ENCODE results near the gene RPL3.
A peak's percentile ranks its signal among the peaks of the same experiment; 100 is the strongest.
"Not testable (repeated sequence)": the region's sequence is repeated elsewhere in the genome, so short reads cannot be mapped to it uniquely, and the experiment has no call there.

Gene RPL3

DNA sequence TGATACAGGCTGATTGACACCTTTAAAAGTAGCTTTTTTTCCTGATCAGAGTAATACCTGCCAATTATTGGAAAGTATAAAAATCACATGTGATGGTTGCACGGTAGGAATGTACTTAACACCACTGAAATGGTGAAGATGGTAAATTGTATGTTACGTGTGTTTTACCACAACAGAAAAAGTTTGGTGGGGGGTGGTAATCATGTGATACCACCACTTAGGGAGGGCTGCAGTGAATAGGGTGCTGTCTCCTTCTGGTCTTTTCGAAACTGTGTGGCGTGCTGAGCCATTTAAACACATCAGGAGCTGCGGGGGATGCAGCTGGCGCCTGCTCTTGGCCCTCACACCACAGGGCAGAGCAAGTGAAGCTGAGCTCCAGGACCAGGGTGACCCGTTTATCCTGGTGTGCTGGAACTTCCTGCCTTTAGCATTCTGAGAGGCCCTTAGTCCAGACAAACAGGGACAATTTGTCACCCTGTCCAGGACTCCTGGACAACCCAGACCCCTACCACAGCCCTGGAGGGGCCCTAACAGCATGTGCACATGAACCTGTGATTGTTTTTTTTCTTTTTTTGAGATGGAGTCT, 33.0 kb upstream of the RPL3 start:
- H3K27ac ChIP-seq: no peak overlapping the region
- DNase-seq (ENCODE audit: low read depth, low spot score): no peak

DNA sequence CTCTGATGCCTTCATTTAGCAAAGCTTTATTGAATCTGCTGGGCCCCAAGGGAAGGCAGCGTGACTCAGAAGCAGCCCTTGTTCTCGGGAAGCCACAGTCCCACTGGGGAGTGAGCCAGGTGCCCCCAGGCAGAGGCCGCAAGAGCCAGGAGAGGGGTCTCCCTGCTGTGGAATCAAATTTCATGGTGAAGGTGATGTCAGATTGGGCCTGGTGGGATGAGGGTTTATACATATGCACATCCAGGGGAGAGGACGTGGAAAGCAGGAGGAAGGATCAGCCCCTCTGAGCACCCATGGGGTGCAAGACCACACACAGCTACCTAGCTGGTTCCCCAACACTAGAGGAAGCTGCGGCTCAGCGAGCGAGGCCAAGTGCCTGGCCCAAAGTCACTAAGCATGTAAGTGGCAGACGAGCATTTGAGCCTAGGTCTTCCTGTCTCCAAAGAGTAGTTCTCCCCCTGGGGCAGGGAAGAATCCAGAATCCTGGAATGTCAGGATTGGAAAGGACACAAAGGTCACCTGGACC, 32.3 kb upstream of the RPL3 start:
- no peak overlapping the region for H3K27ac ChIP-seq
- DNase-seq (ENCODE audit: low read depth, low spot score): no peak

DNA sequence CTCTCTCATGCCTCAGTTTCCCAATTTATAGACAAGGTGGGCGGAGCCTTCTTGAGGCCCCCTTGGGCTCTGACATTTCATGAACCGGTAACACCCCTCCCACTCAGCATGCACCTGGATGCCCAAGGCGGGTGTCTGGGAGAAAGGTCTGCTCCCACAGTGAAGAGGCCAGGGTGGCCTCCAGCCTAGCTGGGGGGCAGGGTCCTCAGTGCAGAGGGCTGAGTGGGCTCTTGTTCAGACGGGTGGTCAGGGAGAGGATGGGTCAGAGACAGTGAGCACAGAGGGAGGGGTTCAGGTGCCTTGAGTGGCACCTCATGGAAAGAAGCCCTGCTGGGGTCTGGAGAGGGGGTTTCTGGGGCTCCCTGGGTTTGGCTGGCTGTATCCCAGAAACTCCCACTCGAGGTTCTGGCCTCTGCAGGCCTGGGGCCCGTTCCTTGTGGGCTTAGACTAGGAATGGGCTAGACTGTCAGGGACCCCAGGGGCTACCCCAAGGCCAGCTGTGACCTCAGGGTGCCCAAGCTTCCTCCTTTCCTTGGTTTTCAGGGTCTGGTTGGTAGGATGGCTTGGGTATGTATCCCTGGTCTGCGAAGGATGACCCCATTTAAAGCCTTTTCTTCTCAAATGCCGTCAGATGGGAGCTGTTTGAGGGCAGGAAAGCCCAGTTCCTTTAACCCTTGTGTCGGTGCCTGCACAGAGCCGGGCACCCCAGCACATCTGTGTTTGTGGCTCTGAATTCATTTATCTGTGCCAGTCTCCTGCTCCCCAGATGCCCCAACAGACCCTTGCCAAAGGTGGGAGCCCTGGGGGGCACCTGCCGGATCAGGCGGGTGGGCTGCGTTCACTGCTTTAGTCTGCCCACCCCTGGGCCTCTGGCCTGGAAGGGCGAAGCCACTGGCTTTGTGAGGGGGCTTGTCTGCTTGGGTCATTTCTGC, 31.6 kb upstream of the RPL3 start:
- H3K27ac ChIP-seq: no peak overlapping the region
- DNase-seq (ENCODE audit: low read depth, low spot score): no peak

DNA sequence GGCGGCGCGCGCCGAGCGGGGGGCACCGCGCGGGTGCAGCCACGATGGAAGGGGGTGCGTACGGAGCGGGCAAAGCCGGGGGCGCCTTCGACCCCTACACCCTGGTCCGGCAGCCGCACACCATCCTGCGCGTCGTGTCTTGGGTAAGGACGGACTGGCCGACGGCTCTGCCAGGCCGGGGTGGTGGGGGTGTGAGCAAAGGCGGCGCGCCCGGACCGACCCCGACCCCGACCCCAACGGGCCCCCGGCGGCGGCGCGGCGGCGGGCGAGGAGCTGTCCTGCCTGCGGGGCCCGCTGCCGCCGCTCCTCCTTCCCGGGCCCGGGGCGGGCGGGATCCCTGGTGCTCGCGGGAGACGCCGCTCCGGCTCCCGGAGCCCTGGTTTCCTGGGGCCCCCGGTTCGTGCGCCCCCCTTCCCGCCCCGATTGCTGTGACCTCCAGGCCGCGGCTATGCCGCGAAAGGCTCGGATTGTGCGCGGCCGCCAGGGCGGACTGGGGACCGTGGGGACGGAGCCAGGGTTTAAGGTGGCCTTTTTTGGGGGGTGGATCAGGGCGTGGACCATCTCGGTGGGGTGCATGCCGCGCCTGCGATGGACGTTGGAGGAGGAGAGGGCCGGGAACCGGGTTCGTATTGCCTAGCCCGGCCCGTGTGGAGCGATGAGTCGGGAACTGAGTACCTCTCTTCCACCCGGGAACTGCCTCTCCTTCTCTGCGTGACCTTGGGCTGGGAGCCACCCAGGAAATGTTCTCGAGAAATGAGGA, 30.7 kb upstream of the RPL3 start, which contains the start of gene SYNGR1:
TSS of gene SYNGR1 (plus strand) at position 25 of the 760 bp plus-strand sequence. CDS start at position 45, 20 bp downstream.
- DNase-seq (ENCODE audit: low read depth, low spot score): no peak
- H3K27ac ChIP-seq: no peak within 1 kb of the TSS

- DNase-seq (ENCODE audit: low read depth, low spot score): no peak
- no peak overlapping the region for H3K27ac ChIP-seq
These were observed 30.1 kb upstream of the RPL3 start for GRCh38 chr22:39349506-39349966.

DNA sequence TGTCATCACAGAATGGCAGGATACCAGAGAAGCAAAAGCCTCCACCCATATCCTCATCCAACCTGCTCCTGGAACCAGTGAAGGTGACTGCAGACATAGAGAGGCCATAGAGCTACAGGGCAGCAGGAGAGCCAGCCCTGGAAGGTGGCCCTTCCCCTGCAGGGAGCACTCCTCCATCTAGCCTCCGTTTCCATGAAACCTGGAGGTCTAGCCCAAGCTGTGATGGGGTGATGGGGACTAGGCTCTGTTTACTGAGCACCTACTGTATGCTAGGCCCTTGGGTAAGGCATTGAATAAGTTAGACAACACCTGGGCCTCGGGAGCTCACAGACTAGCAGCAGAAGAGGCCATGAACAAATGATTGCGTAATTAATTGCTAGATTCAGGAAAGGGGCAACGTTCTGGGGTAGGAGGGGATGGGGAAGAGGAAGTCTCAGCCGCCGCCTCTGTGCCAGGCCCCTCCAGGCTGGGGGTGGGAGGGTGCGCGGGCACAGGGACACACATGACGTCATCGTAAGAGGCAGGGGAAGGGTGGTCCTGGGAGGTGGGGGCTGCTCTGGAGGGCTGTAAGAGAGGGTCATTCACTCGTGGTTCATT, 29.6 kb upstream of the RPL3 start:
- DNase-seq (ENCODE audit: low read depth, low spot score): no peak
- H3K27ac ChIP-seq: no peak overlapping the region

GRCh38 chr22:39345231-39345630, 25.8 kb upstream of the RPL3 start:
- H3K27ac ChIP-seq: no peak overlapping the region

DNA sequence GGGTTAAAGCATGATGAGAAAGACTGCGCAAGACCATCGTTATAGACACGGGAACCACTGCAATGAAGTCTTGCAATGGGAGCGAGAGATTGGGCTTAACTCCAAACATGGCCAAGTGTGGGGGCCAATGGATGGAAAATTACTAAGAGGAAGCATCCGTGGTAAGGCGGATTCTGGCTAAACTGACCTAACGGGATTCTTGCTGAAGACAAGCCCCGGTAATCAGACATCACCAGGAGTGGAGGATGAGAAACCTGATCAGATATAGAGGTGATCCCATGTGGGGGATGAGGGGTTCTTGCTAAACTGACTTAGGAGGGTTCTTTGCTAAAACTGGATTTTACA, 24.6 kb upstream of the RPL3 start:
- DNase-seq (ENCODE audit: low read depth, low spot score): no peak
- H3K27ac ChIP-seq: no peak overlapping the region

More at GRCh38 chr22:39345231-39345630, 25.8 kb upstream of the RPL3 start:
- no peak for DNase-seq (ENCODE audit: low read depth, low spot score)

DNA sequence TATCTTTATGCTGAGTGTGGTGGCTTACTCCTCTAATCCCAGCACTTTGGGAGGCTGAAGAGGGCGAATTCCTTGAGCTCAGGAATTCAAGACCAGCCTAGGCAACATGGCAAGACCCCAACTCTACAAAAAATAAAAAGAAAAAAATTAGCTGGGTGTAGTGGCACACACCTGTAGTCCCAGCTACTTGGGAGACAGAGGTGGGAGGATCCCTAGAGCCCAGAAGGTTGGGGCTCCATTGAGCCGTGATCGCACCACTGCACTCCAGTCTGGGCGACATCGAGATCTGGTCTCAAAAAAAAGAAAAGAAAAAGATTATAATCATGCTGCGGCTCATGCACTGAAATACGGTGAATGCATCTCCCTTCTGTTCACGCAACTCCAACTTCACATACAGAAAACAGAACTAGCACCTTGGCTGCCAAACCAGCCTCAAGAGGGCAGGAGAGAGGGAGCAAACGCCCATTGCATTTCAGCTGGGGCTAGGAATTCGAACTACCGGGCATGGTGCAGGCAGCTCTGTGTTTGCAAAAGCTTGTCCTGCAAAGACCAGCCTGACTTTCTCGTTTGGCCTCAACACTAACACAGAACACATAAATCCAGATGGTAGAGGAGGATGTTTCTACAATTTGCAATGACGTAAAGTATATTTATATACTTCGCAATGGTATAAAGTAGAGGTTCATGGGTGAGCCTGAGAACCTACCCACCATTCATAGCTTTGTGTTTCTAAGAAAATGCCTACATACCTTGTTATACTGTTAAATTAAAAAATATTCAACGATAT, 24.0 kb upstream of the RPL3 start:
- DNase-seq (ENCODE audit: low read depth, low spot score): no peak
- no peak overlapping the region for H3K27ac ChIP-seq

GRCh38 chr22:39341179-39341578, 21.8 kb upstream of the RPL3 start:
- DNase-seq (ENCODE audit: low read depth, low spot score): no peak
- no peak overlapping the region for H3K27ac ChIP-seq

DNA sequence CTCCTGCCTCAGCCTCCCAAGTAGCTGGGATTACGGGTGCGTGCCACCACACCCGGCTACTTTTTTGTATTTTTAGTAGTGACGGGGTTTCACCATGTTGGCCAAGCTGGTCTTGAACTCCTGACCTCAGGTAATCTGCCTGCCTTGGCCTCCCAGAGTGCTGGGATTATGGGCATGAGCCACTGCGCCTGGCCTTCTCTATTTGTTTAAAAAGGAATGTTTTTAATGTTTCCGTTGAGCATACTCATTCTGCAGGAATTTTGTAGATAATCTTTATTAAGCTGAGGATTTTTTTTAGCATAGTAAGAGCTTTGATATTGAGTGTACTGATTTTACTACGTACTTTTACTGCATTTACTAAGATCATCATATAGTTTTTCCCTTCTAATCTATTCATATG, 20.4 kb upstream of the RPL3 start:
- not testable (repeated sequence) for DNase-seq (ENCODE audit: low read depth, low spot score); H3K27ac ChIP-seq

DNA sequence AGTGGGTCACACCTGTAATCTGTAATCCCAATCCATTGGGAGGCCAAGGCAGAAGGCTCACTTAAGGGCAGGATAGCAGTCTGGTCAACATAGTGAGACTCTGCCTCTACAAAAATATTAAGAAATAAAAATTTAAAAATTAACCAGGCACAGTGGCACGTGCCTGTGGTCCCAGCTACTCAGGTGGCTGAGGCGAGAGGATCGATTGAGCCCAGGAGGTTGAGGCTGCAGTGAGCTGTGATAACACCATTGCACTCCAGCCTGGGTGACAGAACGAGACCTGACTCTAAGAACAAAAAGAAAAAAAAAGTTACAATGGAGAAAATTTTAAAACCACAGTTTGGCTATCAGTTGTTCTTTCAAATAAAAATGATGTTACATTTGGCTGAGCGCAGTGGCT, 17.0 kb upstream of the RPL3 start:
- H3K27ac ChIP-seq: no peak overlapping the region
- DNase-seq (ENCODE audit: low read depth, low spot score): no peak

GRCh38 chr22:39332441-39333064, 13.1 kb upstream of the RPL3 start:
- DNase-seq (ENCODE audit: low read depth, low spot score): no peak
- H3K27ac ChIP-seq: no peak overlapping the region

- not testable (repeated sequence) for H3K27ac ChIP-seq
These were observed 11.1 kb upstream of the RPL3 start for GRCh38 chr22:39330553-39330952.

GRCh38 chr22:39327995-39328754, 8.8 kb upstream of the RPL3 start:
- no peak for DNase-seq (ENCODE audit: low read depth, low spot score)
- no peak overlapping the region for H3K27ac ChIP-seq

More at GRCh38 chr22:39330553-39330952, 11.1 kb upstream of the RPL3 start:
- DNase-seq (ENCODE audit: low read depth, low spot score): not testable (repeated sequence)

DNA sequence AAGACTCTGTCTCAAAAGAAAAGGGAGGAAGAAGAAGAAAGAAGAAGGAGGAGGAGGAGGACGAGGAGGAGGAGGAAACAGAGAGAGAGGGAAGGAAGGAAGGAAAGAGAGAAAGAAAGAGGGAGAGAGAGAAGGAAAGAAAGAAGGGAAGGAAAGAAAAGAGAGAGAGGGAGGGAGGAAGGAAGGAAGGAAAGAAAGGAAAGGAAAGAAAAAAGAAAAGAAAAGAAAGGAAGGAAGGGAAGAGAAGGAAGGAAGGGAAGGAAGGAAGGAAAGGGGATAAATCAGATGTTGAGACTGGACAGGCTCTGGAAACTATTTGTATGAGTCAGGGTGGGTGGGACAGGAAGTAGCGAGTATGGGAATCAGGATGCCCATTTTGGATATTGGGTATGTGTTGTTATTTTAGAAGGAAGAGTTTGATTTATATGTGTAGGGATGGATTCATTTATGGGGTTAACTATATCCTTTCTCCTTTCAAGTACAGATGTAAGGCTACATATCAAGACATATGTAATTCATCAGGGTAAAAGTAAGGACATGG, 6.0 kb upstream of the RPL3 start:
- no peak for DNase-seq (ENCODE audit: low read depth, low spot score)
- H3K27ac ChIP-seq: no peak overlapping the region

DNA sequence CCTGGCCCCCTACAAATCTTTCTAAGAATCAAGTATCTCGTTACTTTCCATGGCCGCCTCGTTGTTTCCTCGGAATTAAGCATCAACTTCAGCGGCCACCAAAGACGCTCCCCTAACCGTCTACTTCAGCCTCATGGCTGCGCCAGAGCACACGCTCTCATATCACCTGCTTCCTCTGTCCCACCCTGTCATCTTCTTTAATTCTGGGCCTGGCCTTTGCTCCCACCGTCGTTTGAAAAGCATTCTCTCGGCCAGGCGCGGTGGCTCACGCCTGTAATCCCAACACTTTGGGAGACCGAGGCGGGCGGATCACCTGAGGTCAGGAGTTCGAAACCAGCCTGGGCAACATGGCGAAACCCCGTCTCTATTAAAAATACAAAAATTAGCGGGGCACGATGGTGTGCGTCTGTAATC, 1.2 kb upstream of the RPL3 start:
- peak overlapping the region; percentile 98 for H3K27ac ChIP-seq
- not testable (repeated sequence) for DNase-seq (ENCODE audit: low read depth, low spot score)
